HL-60 (cell line): Measurements from ENCODE around the gene MICALL2.

ENCODE experiments used
- DNase-seq, 2 experiments: peaks; one replicate each; pipeline ENCODE4 v3.0.0-alpha.2; 2010 to 2020; ENCODE audit warnings: low read depth in 1 of 2, low spot score in 1 of 2
- H3K27ac ChIP-seq: fragments of 250-450 bp; sonication (Bioruptor Pico); replicated peaks from 2 replicates; pipeline ENCODE4 v1.5.1; 2020; ENCODE audit warnings: mild to moderate bottlenecking, moderate library complexity
- H3K27me3 ChIP-seq: fragments of 250-450 bp; sonication (Bioruptor Pico); 2 replicates; pipeline ENCODE4 v1.5.1; 2021; ENCODE audit warnings: mild to moderate bottlenecking, moderate library complexity; ENCODE audit not compliant: insufficient read depth, poor library complexity, severe bottlenecking
- H3K4me3 ChIP-seq: replicated peaks from 2 replicates; pipeline ENCODE4 v1.5.1; 2011; ENCODE audit warnings: mild to moderate bottlenecking, control low read depth, low read length; ENCODE audit not compliant: insufficient read depth
- CTCF ChIP-seq: IDR thresholded peaks from one replicate; pipeline ENCODE4 v1.5.1; 2011; ENCODE audit warnings: low read length, control low read depth, inconsistent platforms; ENCODE audit not compliant: insufficient read depth
- GABPA ChIP-seq: IDR thresholded peaks from 2 replicates; pipeline ENCODE4 v1.6.1; 2012; ENCODE audit warnings: low read depth
- POLR2AphosphoS5 ChIP-seq: IDR thresholded peaks from 2 replicates; pipeline ENCODE4 v1.6.1; 2012; ENCODE audit warnings: low read depth
- REST ChIP-seq: IDR thresholded peaks from 2 replicates; pipeline ENCODE4 v1.6.1; 2012; ENCODE audit warnings: low read depth; ENCODE audit not compliant: insufficient replicate concordance
- SPI1 ChIP-seq: IDR thresholded peaks from 2 replicates; pipeline ENCODE4 v1.6.1; 2012; ENCODE audit warnings: low read depth, mild to moderate bottlenecking, borderline replicate concordance

Gene MICALL2

GRCh38 chr7:1433128-1433920 is 25.9 kb downstream of the MICALL2 start:
- Histone ChIP-seq H3K4me3 (no peak overlapping the region), H3K27me3 (no peaks in the 10 kb centered on the region), H3K27ac (no peak overlapping the region)
- DNase-seq: no peak
- TF ChIP-seq REST: no peak
- no peak for TF ChIP-seq GABPA
- TF ChIP-seq SPI1: no peak
- no peak for TF ChIP-seq POLR2AphosphoS5
- TF ChIP-seq CTCF: no peak

- Histone ChIP-seq H3K4me3 (no peak overlapping the region), H3K27me3 (no peaks in the 10 kb centered on the region), H3K27ac (no peak overlapping the region)
- 0 out of 2 replicates have a peak, but pooled peaks have one; percentile 27 for TF ChIP-seq POLR2AphosphoS5
- TF ChIP-seq REST: no peak
- peak; percentile 92 for TF ChIP-seq CTCF
- peak in 1 of 2 experiments; percentile 60 for DNase-seq
These were observed 26.7 kb downstream of the MICALL2 start for GRCh38 chr7:1432411-1433082.

GRCh38 chr7:1431634-1432380 is 27.5 kb downstream of the MICALL2 start:
- TF ChIP-seq REST: no peak
- no peak for TF ChIP-seq SPI1
- TF ChIP-seq CTCF: no peak
- TF ChIP-seq GABPA: no peak
- no peak for TF ChIP-seq POLR2AphosphoS5
- DNase-seq: no peak
- H3K27ac ChIP-seq: no peak overlapping the region
- H3K4me3 ChIP-seq: no peak overlapping the region
- no peaks in the 10 kb centered on the region for H3K27me3 ChIP-seq
